MM.1S (cell line): ENCODE results near the gene GFPT1.

Source experiments
- DNase-seq: peaks from one replicate; pipeline ENCODE4 v3.0.0-alpha.2; 2015
- H2AFZ ChIP-seq: fragments of 300-600 bp; sonication (generic); 2 replicates; pipeline ENCODE4 v1.6.0; 2016; ENCODE audit warnings: antibody characterized with exemption, low read length
- H3F3A ChIP-seq: fragments of 300-600 bp; sonication (generic); 2 replicates; pipeline ENCODE4 v1.6.1; 2016; ENCODE audit warnings: mild to moderate bottlenecking, antibody characterized with exemption, low read length, moderate library complexity, mixed read lengths; ENCODE audit not compliant: insufficient read depth
- H3K27ac ChIP-seq: fragments of 300-600 bp; sonication (generic); 2 replicates; pipeline ENCODE4 v1.5.1; 2016; ENCODE audit warnings: mild to moderate bottlenecking, low read length
- H3K27me3 ChIP-seq: fragments of 300-600 bp; sonication (generic); replicated peaks from 2 replicates; pipeline ENCODE4 v1.6.0; 2016; ENCODE audit warnings: low read length; ENCODE audit not compliant: insufficient read depth
- H3K36me3 ChIP-seq: fragments of 300-600 bp; sonication (generic); replicated peaks from 2 replicates; pipeline ENCODE4 v1.6.1; 2016; ENCODE audit warnings: mild to moderate bottlenecking, low read length, mixed read lengths; ENCODE audit not compliant: insufficient read depth
- H3K4me1 ChIP-seq: fragments of 300-600 bp; sonication (generic); 2 replicates; pipeline ENCODE4 v1.6.1; 2016; ENCODE audit warnings: low read length, mixed read lengths
- H3K4me2 ChIP-seq: fragments of 300-600 bp; sonication (generic); 2 replicates; pipeline ENCODE4 v1.6.0; 2016; ENCODE audit warnings: low read depth, low read length
- H3K4me3 ChIP-seq: fragments of 300-600 bp; sonication (generic); 2 replicates; pipeline ENCODE4 v1.5.1; 2016; ENCODE audit warnings: low read length, mixed read lengths
- H3K79me2 ChIP-seq: fragments of 300-600 bp; sonication (generic); 2 replicates; pipeline ENCODE4 v1.6.1; 2016; ENCODE audit warnings: mixed run types, low read length, mixed read lengths
- H3K9ac ChIP-seq: fragments of 300-600 bp; sonication (generic); 2 replicates; pipeline ENCODE4 v1.6.1; 2016; ENCODE audit warnings: low read length, mixed read lengths
- H3K9me2 ChIP-seq: fragments of 300-600 bp; sonication (generic); replicated peaks from 2 replicates; pipeline ENCODE4 v1.6.1; 2016; ENCODE audit warnings: mild to moderate bottlenecking, low read length, mixed read lengths; ENCODE audit not compliant: insufficient read depth
- H3K9me3 ChIP-seq: fragments of 300-600 bp; sonication (generic); replicated peaks from 2 replicates; pipeline ENCODE4 v1.6.1; 2016; ENCODE audit warnings: mild to moderate bottlenecking, low read length, mixed read lengths; ENCODE audit not compliant: insufficient read depth
- H4K20me1 ChIP-seq: fragments of 300-600 bp; sonication (generic); 2 replicates; pipeline ENCODE4 v1.6.1; 2016; ENCODE audit warnings: mild to moderate bottlenecking, low read length, moderate library complexity, mixed read lengths; ENCODE audit not compliant: insufficient read depth
- EZH2 ChIP-seq: fragments of 300-600 bp; sonication (generic); optimal IDR thresholded peaks from 2 replicates; pipeline ENCODE3; 2017; ENCODE audit warnings: low read depth, mild to moderate bottlenecking, antibody characterized with exemption, low read length, mixed read lengths
- EZH2phosphoT487 ChIP-seq: fragments of 300-600 bp; sonication (generic); IDR thresholded peaks from 2 replicates; pipeline ENCODE4 v1.6.1; 2018; ENCODE audit warnings: antibody characterized with exemption, low read length
- TF ChIP-seq, protein P1 (sequence below): fragments of 300-600 bp; sonication (generic); IDR thresholded peaks from 2 replicates; pipeline ENCODE4 v1.5.1; 2016; ENCODE audit warnings: antibody characterized with exemption, low read length, mixed read lengths

The GFPT1 gene

DNA sequence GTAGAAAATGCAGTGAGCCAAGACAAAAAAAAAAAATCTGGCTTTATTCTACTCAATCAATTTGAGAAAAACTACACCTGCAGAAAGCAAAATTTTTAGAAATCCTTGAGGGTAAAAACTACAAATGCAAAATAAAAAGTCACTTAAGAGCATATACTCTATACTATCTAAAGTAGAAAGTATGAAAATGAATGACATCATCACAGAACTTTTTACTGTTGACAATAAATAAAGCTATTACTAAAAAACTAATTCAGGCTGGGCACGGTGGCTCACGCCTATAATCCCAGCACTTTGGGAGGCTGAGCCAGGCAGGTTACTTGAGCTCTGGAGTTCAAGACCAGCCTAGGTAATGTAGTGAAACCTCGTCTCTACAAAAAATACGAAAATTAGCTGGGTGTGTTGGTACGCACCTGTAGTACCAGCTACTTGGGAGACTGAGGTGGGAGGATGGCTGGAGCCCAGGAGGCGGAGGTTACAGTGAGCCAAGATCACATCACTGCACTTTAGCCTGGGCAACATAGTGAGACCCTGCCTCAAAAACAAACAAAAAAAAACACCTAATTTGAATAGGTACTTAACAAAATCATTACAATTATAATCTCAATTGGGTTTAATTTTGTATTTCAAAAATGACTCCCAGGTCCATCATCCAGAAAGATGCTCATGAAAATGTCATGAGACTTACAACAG lies 42.6 kb upstream of the GFPT1 start:
- TF ChIP-seq EZH2 (no peak), EZH2phosphoT487 (no peak)
- TF ChIP-seq, protein P1, sequence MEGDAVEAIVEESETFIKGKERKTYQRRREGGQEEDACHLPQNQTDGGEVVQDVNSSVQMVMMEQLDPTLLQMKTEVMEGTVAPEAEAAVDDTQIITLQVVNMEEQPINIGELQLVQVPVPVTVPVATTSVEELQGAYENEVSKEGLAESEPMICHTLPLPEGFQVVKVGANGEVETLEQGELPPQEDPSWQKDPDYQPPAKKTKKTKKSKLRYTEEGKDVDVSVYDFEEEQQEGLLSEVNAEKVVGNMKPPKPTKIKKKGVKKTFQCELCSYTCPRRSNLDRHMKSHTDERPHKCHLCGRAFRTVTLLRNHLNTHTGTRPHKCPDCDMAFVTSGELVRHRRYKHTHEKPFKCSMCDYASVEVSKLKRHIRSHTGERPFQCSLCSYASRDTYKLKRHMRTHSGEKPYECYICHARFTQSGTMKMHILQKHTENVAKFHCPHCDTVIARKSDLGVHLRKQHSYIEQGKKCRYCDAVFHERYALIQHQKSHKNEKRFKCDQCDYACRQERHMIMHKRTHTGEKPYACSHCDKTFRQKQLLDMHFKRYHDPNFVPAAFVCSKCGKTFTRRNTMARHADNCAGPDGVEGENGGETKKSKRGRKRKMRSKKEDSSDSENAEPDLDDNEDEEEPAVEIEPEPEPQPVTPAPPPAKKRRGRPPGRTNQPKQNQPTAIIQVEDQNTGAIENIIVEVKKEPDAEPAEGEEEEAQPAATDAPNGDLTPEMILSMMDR: no peak
- DNase-seq: no peak
- H3K27me3 ChIP-seq: no peaks in the 10 kb centered on the region

DNA sequence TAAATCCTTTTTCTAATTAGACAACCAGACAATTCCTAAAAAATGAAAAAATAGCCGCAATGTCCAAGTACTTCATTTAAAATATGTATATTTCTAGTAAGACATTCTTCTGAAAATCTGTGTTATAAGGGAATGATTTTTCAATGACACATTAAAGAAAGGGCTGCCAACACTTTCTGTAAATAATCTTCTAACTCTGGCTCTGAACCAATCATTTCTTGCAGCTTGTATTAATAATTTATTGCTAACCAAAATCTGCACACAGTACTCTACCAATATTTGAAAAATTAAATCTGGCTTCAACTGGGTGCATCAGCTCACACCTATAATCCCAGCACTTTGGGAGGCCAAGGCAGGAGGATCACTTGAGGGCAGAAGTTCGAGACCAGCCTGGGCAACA lies 42.0 kb upstream of the GFPT1 start:
- no peak overlapping the region for H2AFZ ChIP-seq
- no peak for DNase-seq
- TF ChIP-seq, protein P1: no peak
- no peak for TF ChIP-seq EZH2phosphoT487
- no peak for TF ChIP-seq EZH2
- no peaks in the 10 kb centered on the region for H4K20me1 ChIP-seq
- no peak overlapping the region for H3K27ac ChIP-seq
- no peaks in the 10 kb centered on the region for H3K79me2 ChIP-seq
- no peak overlapping the region for H3K4me2 ChIP-seq
- H3K9me3 ChIP-seq: no peaks in the 10 kb centered on the region
- H3K9me2 ChIP-seq: no peaks in the 10 kb centered on the region
- H3K27me3 ChIP-seq: no peaks in the 10 kb centered on the region
- no peaks in the 10 kb centered on the region for H3K4me1 ChIP-seq
- no peaks in the 10 kb centered on the region for H3F3A ChIP-seq
- no peaks in the 10 kb centered on the region for H3K36me3 ChIP-seq
- no peak overlapping the region for H3K9ac ChIP-seq
- H3K4me3 ChIP-seq: no peak overlapping the region

More for the DNA sequence above, 42.6 kb upstream of the GFPT1 start:
- Histone ChIP-seq H3K79me2 (no peaks in the 10 kb centered on the region), H3K9me3 (no peaks in the 10 kb centered on the region), H3K27ac (no peak overlapping the region), H3K4me2 (no peak overlapping the region), H3K9me2 (no peaks in the 10 kb centered on the region), H2AFZ (no peak overlapping the region), H3K4me3 (no peak overlapping the region), H3K4me1 (no peaks in the 10 kb centered on the region), H3K9ac (no peak overlapping the region), H4K20me1 (no peaks in the 10 kb centered on the region), H3F3A (no peaks in the 10 kb centered on the region), H3K36me3 (no peaks in the 10 kb centered on the region)

DNA sequence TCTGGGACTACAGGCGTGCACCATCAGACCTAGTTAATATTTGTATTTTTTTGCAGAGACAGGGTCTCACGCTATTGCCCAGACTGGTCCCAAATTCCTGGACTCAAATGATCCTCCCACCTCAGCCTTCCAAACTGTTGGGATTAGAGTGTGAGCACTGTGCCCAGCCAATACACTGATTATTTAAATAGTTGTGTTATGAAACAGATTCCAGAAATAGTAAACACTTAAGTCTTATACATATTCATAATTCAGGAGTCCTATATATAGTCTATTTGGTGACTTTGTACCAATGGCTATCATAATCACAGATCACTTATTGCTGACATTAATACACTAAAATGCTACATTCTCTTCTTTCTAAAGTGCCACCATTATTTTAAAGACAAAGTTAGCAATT lies 37.4 kb upstream of the GFPT1 start:
- H3K4me1 ChIP-seq: peaks cover 8% of the 10 kb centered on the region
- no peak for TF ChIP-seq EZH2phosphoT487
- no peak for TF ChIP-seq EZH2
- TF ChIP-seq, protein P1: no peak
- H3K4me2 ChIP-seq: no peak overlapping the region
- no peak overlapping the region for H3K4me3 ChIP-seq
- H3K27me3 ChIP-seq: no peaks in the 10 kb centered on the region
- no peak overlapping the region for H2AFZ ChIP-seq
- no peak overlapping the region for H3K9ac ChIP-seq
- no peaks in the 10 kb centered on the region for H3K9me2 ChIP-seq
- H4K20me1 ChIP-seq: no peaks in the 10 kb centered on the region
- no peaks in the 10 kb centered on the region for H3K9me3 ChIP-seq
- H3K27ac ChIP-seq: no peak overlapping the region
- no peak for DNase-seq
- H3K79me2 ChIP-seq: no peaks in the 10 kb centered on the region
- no peaks in the 10 kb centered on the region for H3F3A ChIP-seq
- H3K36me3 ChIP-seq: no peaks in the 10 kb centered on the region
